Activated CD4-positive, alpha-beta T cell treated with anti-CD3 and anti-CD28 coated beads, Interleukin-2, amount 50 U/mL, for 24 hours (primary cell): ENCODE data around the gene RABGAP1.

Experiments used
- DNase-seq, 2 donors: peaks; one replicate each; pipeline ENCODE4 v3.0.0-alpha.2; 2020; ENCODE audit warnings: low read depth in 1 of 2, low spot score in 1 of 2

Gene RABGAP1

GRCh38 chr9:123080444-123080843, 139.6 kb downstream of the RABGAP1 start:
- no peak for DNase-seq

GRCh38 chr9:123081824-123082223, 141.0 kb downstream of the RABGAP1 start:
- peak in 1 of 2 donors; percentile 9 for DNase-seq

GRCh38 chr9:123083680-123084079, 142.9 kb downstream of the RABGAP1 start:
- DNase-seq, result no peak

- no peak for DNase-seq
Measured at GRCh38 chr9:123084256-123084655, 143.4 kb downstream of the RABGAP1 start.

- no peak for DNase-seq
Measured at GRCh38 chr9:123085916-123086315, 145.1 kb downstream of the RABGAP1 start.

GRCh38 chr9:123087359-123087888, 146.6 kb downstream of the RABGAP1 start:
- no peak for DNase-seq

- DNase-seq, result no peak
Measured at GRCh38 chr9:123089040-123089439, 148.2 kb downstream of the RABGAP1 start.

- DNase-seq, result no peak
Measured at GRCh38 chr9:123089790-123090189, 149.0 kb downstream of the RABGAP1 start.

- no peak for DNase-seq
Measured at GRCh38 chr9:123090198-123090896, 149.5 kb downstream of the RABGAP1 start.

- DNase-seq, result no peak
Measured at GRCh38 chr9:123090956-123091355, 150.1 kb downstream of the RABGAP1 start.

GRCh38 chr9:123091459-123091858, 150.6 kb downstream of the RABGAP1 start:
- no peak for DNase-seq

- DNase-seq, result no peak
Measured at GRCh38 chr9:123093141-123093540, 152.3 kb downstream of the RABGAP1 start.

GRCh38 chr9:123096987-123097386, 156.2 kb downstream of the RABGAP1 start:
- DNase-seq, result no peak

GRCh38 chr9:123097430-123098095, 156.7 kb downstream of the RABGAP1 start:
- DNase-seq, result no peak

- no peak for DNase-seq
Measured at GRCh38 chr9:123098096-123098459, 157.3 kb downstream of the RABGAP1 start.

GRCh38 chr9:123099042-123099441, 158.2 kb downstream of the RABGAP1 start:
- no peak for DNase-seq

- DNase-seq, result no peak
Measured at GRCh38 chr9:123099548-123099947, 158.7 kb downstream of the RABGAP1 start.

GRCh38 chr9:123102375-123103113, 161.7 kb downstream of the RABGAP1 start:
- no peak for DNase-seq

GRCh38 chr9:123104807-123105206, 164.0 kb downstream of the RABGAP1 start:
- no peak for DNase-seq

- no peak for DNase-seq
Measured at GRCh38 chr9:123105490-123105889, 164.7 kb downstream of the RABGAP1 start.

- no peak for DNase-seq
Measured at GRCh38 chr9:123107639-123108285, 166.9 kb downstream of the RABGAP1 start.
